Loucy (cell line): ENCODE results near the gene GRWD1.

Experiments
- H2AFZ ChIP-seq: fragments of 200-600 bp; sonication (generic); 2 replicates; pipeline ENCODE4 v1.6.0; 2016; ENCODE audit warnings: antibody characterized with exemption, mild to moderate bottlenecking, low read length, moderate library complexity
- H3F3A ChIP-seq: fragments of 200-600 bp; 2 replicates; pipeline ENCODE4 v1.6.0; 2016; ENCODE audit warnings: antibody characterized with exemption, low read depth, mild to moderate bottlenecking
- H3K27me3 ChIP-seq: fragments of 200-600 bp; sonication (generic); 2 replicates; pipeline ENCODE4 v1.6.1; 2014; ENCODE audit warnings: low read length, mild to moderate bottlenecking; ENCODE audit not compliant: insufficient read depth, poor library complexity, severe bottlenecking
- H3K36me3 ChIP-seq: fragments of 200-600 bp; sonication (generic); 2 replicates; pipeline ENCODE4 v1.6.1; 2016; ENCODE audit warnings: low read length; ENCODE audit not compliant: insufficient read depth
- H3K4me1 ChIP-seq: fragments of 200-600 bp; sonication (generic); 2 replicates; pipeline ENCODE4 v1.5.1; 2014; ENCODE audit warnings: low read length, mild to moderate bottlenecking; ENCODE audit not compliant: insufficient read depth, poor library complexity, severe bottlenecking
- H3K4me2 ChIP-seq: fragments of 200-600 bp; sonication (generic); 2 replicates; pipeline ENCODE4 v1.6.0; 2014; ENCODE audit warnings: antibody characterized with exemption, low read length, low read depth, mild to moderate bottlenecking; ENCODE audit not compliant: poor library complexity, severe bottlenecking
- H3K4me3 ChIP-seq: fragments of 200-600 bp; sonication (generic); 2 replicates; pipeline ENCODE4 v1.5.1; 2014; ENCODE audit warnings: low read length, mild to moderate bottlenecking, mixed read lengths; ENCODE audit not compliant: poor library complexity, severe bottlenecking
- H3K79me2 ChIP-seq: fragments of 200-600 bp; sonication (generic); 2 replicates; pipeline ENCODE4 v1.6.1; 2014; ENCODE audit warnings: low read length; ENCODE audit not compliant: insufficient read depth
- H3K9ac ChIP-seq: fragments of 200-600 bp; sonication (generic); 2 replicates; pipeline ENCODE4 v1.6.0; 2014; ENCODE audit warnings: mild to moderate bottlenecking, low read depth, low read length, moderate library complexity; ENCODE audit not compliant: poor library complexity, severe bottlenecking
- H3K9me2 ChIP-seq: fragments of 200-600 bp; sonication (generic); replicated peaks from 2 replicates; pipeline ENCODE4 v1.6.1; 2016; ENCODE audit warnings: low read depth, low read length, mixed read lengths
- H3K9me3 ChIP-seq: fragments of 200-600 bp; sonication (generic); 2 replicates; pipeline ENCODE4 v1.6.1; 2014; ENCODE audit warnings: mild to moderate bottlenecking, antibody characterized with exemption, low read length, low read depth; ENCODE audit not compliant: insufficient read depth
- H4K20me1 ChIP-seq: fragments of 200-600 bp; sonication (generic); 2 replicates; pipeline ENCODE4 v1.6.0; 2014; ENCODE audit warnings: antibody characterized with exemption, low read length, mild to moderate bottlenecking; ENCODE audit not compliant: insufficient read depth, poor library complexity, severe bottlenecking
- CTCF ChIP-seq: fragments of 200-600 bp; sonication (generic); conservative IDR thresholded peaks from 2 replicates; pipeline ENCODE4 v1.5.1; 2014; ENCODE audit warnings: mild to moderate bottlenecking, antibody characterized with exemption, low read length
- EZH2phosphoT487 ChIP-seq: fragments of 200-600 bp; IDR thresholded peaks from 2 replicates; pipeline ENCODE4 v1.6.1; 2018; ENCODE audit warnings: antibody characterized with exemption, mild to moderate bottlenecking, moderate library complexity, borderline replicate concordance

Gene GRWD1

GRCh38 chr19:48415395-48415794 lies 30.4 kb upstream of the GRWD1 start:
- Histone ChIP-seq H3K27me3 (no peaks in the 10 kb centered on the region), H4K20me1 (no peaks in the 10 kb centered on the region), H3K4me2 (no peak overlapping the region), H3K9me2 (no peaks in the 10 kb centered on the region), H3K9ac (no peak overlapping the region), H3K9me3 (no peaks in the 10 kb centered on the region), H3K4me1 (peaks cover 18% of the 10 kb centered on the region), H3F3A (no peaks in the 10 kb centered on the region), H3K36me3 (no peaks in the 10 kb centered on the region), H3K79me2 (no peaks in the 10 kb centered on the region), H3K4me3 (no peak overlapping the region), H2AFZ (no peak overlapping the region)
- TF ChIP-seq EZH2phosphoT487 (no peak), CTCF (no peak)

GRCh38 chr19:48415806-48416221 lies 30.0 kb upstream of the GRWD1 start:
- Histone ChIP-seq H3K79me2 (no peaks in the 10 kb centered on the region), H3K36me3 (no peaks in the 10 kb centered on the region), H3K27me3 (no peaks in the 10 kb centered on the region), H4K20me1 (no peaks in the 10 kb centered on the region), H3K9ac (no peak overlapping the region), H3K4me3 (no peak overlapping the region), H3K9me2 (no peaks in the 10 kb centered on the region), H3K4me2 (no peak overlapping the region), H2AFZ (no peak overlapping the region), H3K9me3 (no peaks in the 10 kb centered on the region), H3F3A (no peaks in the 10 kb centered on the region), H3K4me1 (peaks cover 18% of the 10 kb centered on the region)
- TF ChIP-seq EZH2phosphoT487, result no peak
- TF ChIP-seq CTCF, result no peak

- H3K9me3 ChIP-seq, result no peaks in the 10 kb centered on the region
- peak overlapping the region; percentile 57; the same call in 1 of the 2 replicates for H2AFZ ChIP-seq
- H3K9ac ChIP-seq, result no peak overlapping the region
- H3K27me3 ChIP-seq, result no peaks in the 10 kb centered on the region
- no peaks in the 10 kb centered on the region for H3K79me2 ChIP-seq
- no peak for TF ChIP-seq CTCF
- TF ChIP-seq EZH2phosphoT487, result no peak
- no peak overlapping the region for H3K4me2 ChIP-seq
- H3K4me1 ChIP-seq, result peaks cover 18% of the 10 kb centered on the region
- H3K36me3 ChIP-seq, result no peaks in the 10 kb centered on the region
- H3F3A ChIP-seq, result no peaks in the 10 kb centered on the region
- no peaks in the 10 kb centered on the region for H3K9me2 ChIP-seq
- H4K20me1 ChIP-seq, result no peaks in the 10 kb centered on the region
- no peak overlapping the region for H3K4me3 ChIP-seq
These were observed 28.4 kb upstream of the GRWD1 start for GRCh38 chr19:48417421-48417820.
